ENCODE measurements around the gene CDKN2AIP.
"Not testable (repeated sequence)": the region's sequence is repeated elsewhere in the genome, so short reads cannot be mapped to it uniquely, and the experiment has no call there.

Gene CDKN2AIP

GRCh38 chr4:183455431-183456195 is 11.2 kb downstream of the CDKN2AIP start:
- no peak for TF ChIP-seq CTCF (conservative IDR thresholded peaks at IDR 0.05; ENCODE audit: low read depth)
- ChIA-PET POLR2A (ENCODE audit: low non-redundant PET) (no interaction called here), CTCF (no interaction called here)
- DNase-seq (ENCODE audit: low spot score), result no peak
- H3K27ac ChIP-seq, result no peak overlapping the region

GRCh38 chr4:183458005-183458404 is 13.6 kb downstream of the CDKN2AIP start:
- POLR2A ChIA-PET (ENCODE audit: low non-redundant PET), result no interaction called here
- no peak for DNase-seq (ENCODE audit: low spot score)
- CTCF ChIA-PET, result no interaction called here
- TF ChIP-seq CTCF (conservative IDR thresholded peaks at IDR 0.05; ENCODE audit: low read depth), result no peak
- H3K27ac ChIP-seq, result no peak overlapping the region

- H3K27ac ChIP-seq; POLR2A ChIA-PET (ENCODE audit: low non-redundant PET); DNase-seq (ENCODE audit: low spot score): not testable (repeated sequence)
- CTCF ChIA-PET, result interaction anchor here (1.0 kb wide), 1 partner anchor 139 kb away, joined by 3 read pairs; no protein-coding TSS in a partner anchor
Measured at GRCh38 chr4:183463903-183464619, 19.6 kb downstream of the CDKN2AIP start.

GRCh38 chr4:183465879-183466278 is 21.4 kb downstream of the CDKN2AIP start:
- H3K27ac ChIP-seq; DNase-seq (ENCODE audit: low spot score); POLR2A ChIA-PET (ENCODE audit: low non-redundant PET): not testable (repeated sequence)
- CTCF ChIA-PET, result interaction anchor here (0.6 kb wide), 1 partner anchor 206 kb away, joined by 6 read pairs; no protein-coding TSS in a partner anchor

GRCh38 chr4:183467246-183467645 is 22.8 kb downstream of the CDKN2AIP start:
- no peak for TF ChIP-seq CTCF (conservative IDR thresholded peaks at IDR 0.05; ENCODE audit: low read depth)
- no peak overlapping the region for H3K27ac ChIP-seq
- ChIA-PET CTCF (no interaction called here), POLR2A (ENCODE audit: low non-redundant PET) (no interaction called here)
- no peak for DNase-seq (ENCODE audit: low spot score)

- no peak overlapping the region for H3K27ac ChIP-seq
- DNase-seq (ENCODE audit: low spot score), result peak; percentile 36
- ChIA-PET CTCF (interaction anchor here (0.6 to 0.8 kb wide), 2 partner anchors 61 to 728 kb away, joined by 3 read pairs; no protein-coding TSS in a partner anchor), POLR2A (ENCODE audit: low non-redundant PET) (interaction anchor here (0.6 kb wide), 1 partner anchor 163 kb away, joined by 3 read pairs; no protein-coding TSS in a partner anchor)
- TF ChIP-seq CTCF (conservative IDR thresholded peaks at IDR 0.05; ENCODE audit: low read depth), result no peak
Measured at GRCh38 chr4:183468210-183469095, 24.0 kb downstream of the CDKN2AIP start.

- CTCF ChIA-PET, result interaction anchor here (0.6 to 0.8 kb wide), 3 partner anchors 62 to 729 kb away, joined by 3 read pairs; no protein-coding TSS in a partner anchor
- no peak for DNase-seq (ENCODE audit: low spot score)
- TF ChIP-seq CTCF (conservative IDR thresholded peaks at IDR 0.05; ENCODE audit: low read depth), result no peak
- POLR2A ChIA-PET (ENCODE audit: low non-redundant PET), result no interaction called here
- no peak overlapping the region for H3K27ac ChIP-seq
Measured at GRCh38 chr4:183469285-183469684, 24.8 kb downstream of the CDKN2AIP start.

All from RWPE1 (cell line).